Spinal cord (tissue), 10 donors: Measurements from ENCODE around the gene FRMD1. TPM values are rescaled to one million over a fixed set of nuclear protein-coding genes. Genes with fewer than 3 reads are reported as not detected.

ENCODE experiments used
- DNase-seq, 6 donors: peaks; one replicate each; pipeline versions ENCODE4 v3.0.0 to v3.0.0-alpha.2; 2013 to 2015; ENCODE audit warnings: low spot score in 6 of 6, low read depth in 4 of 6
- H3K27ac ChIP-seq: one replicate; pipeline ENCODE4 v1.5.1; 2013; ENCODE audit warnings: low read depth, low read length, control low read depth
- H3K27me3 ChIP-seq: one replicate; pipeline ENCODE4 v1.6.1; 2013; ENCODE audit warnings: low read length; ENCODE audit not compliant: control insufficient read depth, insufficient read depth
- H3K36me3 ChIP-seq: one replicate; pipeline ENCODE4 v1.6.1; 2013; ENCODE audit warnings: low read length; ENCODE audit not compliant: control insufficient read depth, insufficient read depth
- H3K4me1 ChIP-seq: one replicate; pipeline ENCODE4 v1.6.1; 2013; ENCODE audit warnings: low read length; ENCODE audit not compliant: control insufficient read depth, insufficient read depth
- H3K4me3 ChIP-seq: one replicate; pipeline ENCODE4 v1.5.1; 2013; ENCODE audit warnings: low read depth, low read length, control low read depth
- H3K9me3 ChIP-seq: one replicate; pipeline ENCODE4 v1.6.1; 2013; ENCODE audit warnings: low read length; ENCODE audit not compliant: control insufficient read depth, insufficient read depth
- WGBS: methylation state at CpG from one replicate; pipeline ENCODE4 v1.1.5; 2013; ENCODE audit warnings: missing lambda C conversion rate; ENCODE audit not compliant: insufficient coverage; 5-methylcytosine and 5-hydroxymethylcytosine counted together
- polyA plus RNA-seq, 2 donors: library from polyadenylated mRNA; unstranded; fragments of 120-200 nt; gene quantifications; one replicate each; pipeline ENCODE4 v1.2.1, GENCODE V29; 2013; ENCODE audit not compliant: insufficient read length in 2 of 2
- total RNA-seq, 2 donors: library from RNA; depleted of rRNA in 1 of 2; stranded (reverse); fragments of 120-200 nt in 1 of 2; fragments of >200 nt in 1 of 2; gene quantifications; one replicate each; pipeline versions ENCODE4 v1.2.3 to v1.2.4, GENCODE V29; 2013 to 2014
- donor health status: healthy.

The FRMD1 gene
- total and polyA plus RNA-seq, 4 donors = 0.19 to 0.66 (median 0.48) TPM

DNA sequence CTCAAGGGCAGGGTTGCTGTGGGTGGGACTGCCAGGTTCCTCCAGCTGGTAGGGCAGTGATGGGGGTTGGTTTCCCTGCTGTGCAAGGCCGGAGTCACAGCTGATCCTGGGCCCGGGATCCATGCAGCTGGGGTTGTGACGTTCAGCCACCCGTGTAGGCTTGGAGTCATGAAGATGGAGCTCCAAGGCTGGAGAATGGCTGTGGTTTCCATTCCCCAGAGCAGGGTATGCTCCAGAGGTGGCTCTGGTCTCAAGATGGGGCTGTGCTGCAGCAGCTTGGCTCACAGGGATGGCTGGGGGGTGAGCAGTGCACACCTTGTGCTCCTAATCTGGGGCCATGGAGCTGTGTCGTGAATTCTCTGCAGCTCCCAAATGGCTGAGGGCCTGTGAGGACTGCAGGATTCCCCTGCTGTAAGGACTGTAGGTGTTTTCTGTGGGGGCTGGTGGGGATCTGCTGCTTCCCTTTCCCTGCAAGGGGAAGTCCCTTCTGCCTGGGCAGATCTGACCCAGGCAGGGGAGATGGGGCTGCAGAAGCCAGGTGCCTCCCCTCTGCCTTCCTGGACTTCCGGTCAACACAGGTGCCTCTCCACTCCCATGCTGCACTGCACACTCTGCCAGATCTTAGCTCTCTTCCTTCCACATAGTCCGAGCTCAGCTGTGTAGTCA, 65.6 kb downstream of the FRMD1 start:
- WGBS = 85% methylated on average over 6 of the region's 7 CpGs
- Histone ChIP-seq H3K36me3 (no peaks in the 10 kb centered on the region), H3K9me3 (peaks cover 11% of the 10 kb centered on the region), H3K4me1 (peaks cover 9% of the 10 kb centered on the region), H3K4me3 (no peak overlapping the region), H3K27me3 (no peaks in the 10 kb centered on the region), H3K27ac (no peak overlapping the region)
- DNase-seq = no peak

- Histone ChIP-seq H3K36me3 (no peaks in the 10 kb centered on the region), H3K27ac (no peak overlapping the region), H3K4me3 (no peak overlapping the region), H3K4me1 (peaks cover 9% of the 10 kb centered on the region), H3K27me3 (no peaks in the 10 kb centered on the region), H3K9me3 (peaks cover 11% of the 10 kb centered on the region)
- 95% methylated on average over 13 of the region's 13 CpGs for WGBS
- DNase-seq = no peak
Measured at GRCh38 chr6:168012431-168013249, 66.4 kb downstream of the FRMD1 start.

GRCh38 chr6:168011291-168011690, 67.7 kb downstream of the FRMD1 start:
- peaks cover 4% of the 10 kb centered on the region for H3K4me1 ChIP-seq
- no peak for DNase-seq
- no peak overlapping the region for H3K27ac ChIP-seq
- H3K36me3 ChIP-seq = no peaks in the 10 kb centered on the region
- WGBS = no CpG with 5 or more reads among the region's 1 CpG
- no peaks in the 10 kb centered on the region for H3K27me3 ChIP-seq
- H3K4me3 ChIP-seq = no peak overlapping the region
- peaks cover 11% of the 10 kb centered on the region for H3K9me3 ChIP-seq

GRCh38 chr6:168009331-168009730, 69.7 kb downstream of the FRMD1 start:
- Histone ChIP-seq H3K4me3 (no peak overlapping the region), H3K4me1 (no peaks in the 10 kb centered on the region), H3K36me3 (no peaks in the 10 kb centered on the region), H3K9me3 (peaks cover 11% of the 10 kb centered on the region), H3K27ac (no peak overlapping the region), H3K27me3 (no peaks in the 10 kb centered on the region)
- 100% methylated on average over 1 of the region's 3 CpGs for WGBS
- DNase-seq = no peak

DNA sequence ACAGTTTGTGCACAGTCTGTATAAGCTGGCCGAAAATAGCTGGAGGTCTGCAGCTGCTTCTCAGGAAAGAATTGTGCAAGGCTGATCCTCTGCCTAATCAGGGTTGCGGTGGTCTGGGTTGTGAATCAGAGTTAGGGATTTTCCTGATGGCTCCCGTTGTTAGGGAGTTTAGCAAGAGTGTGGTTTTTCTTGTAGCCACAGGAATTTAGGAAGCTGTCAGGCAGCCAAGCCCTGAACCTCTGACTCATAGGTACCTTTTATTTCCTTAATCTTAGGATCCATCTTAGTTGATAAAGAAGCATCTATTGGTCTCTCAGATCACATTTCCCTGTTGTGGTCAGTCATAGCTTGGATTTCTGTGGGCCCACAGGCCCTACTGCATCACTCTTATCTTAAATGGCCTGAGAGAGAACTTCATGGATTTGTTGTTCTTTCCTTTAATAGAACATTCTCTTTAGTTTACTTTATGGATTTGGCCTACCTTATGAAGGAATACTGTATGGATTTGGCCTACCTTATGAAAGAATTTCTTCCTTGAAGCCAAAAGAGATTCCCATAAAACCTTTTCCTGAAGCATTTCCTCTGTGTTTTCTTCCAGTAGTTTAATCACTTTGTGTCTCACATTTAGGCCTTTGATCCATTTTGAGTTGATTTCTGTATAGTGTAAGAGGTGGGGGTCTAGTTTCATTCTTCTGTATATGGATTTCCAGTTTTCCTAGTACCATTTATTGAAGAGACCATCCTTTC, 71.2 kb downstream of the FRMD1 start:
- no peaks in the 10 kb centered on the region for H3K36me3 ChIP-seq
- peaks cover 11% of the 10 kb centered on the region for H3K9me3 ChIP-seq
- no peak overlapping the region for H3K4me3 ChIP-seq
- DNase-seq = no peak
- H3K4me1 ChIP-seq = no peaks in the 10 kb centered on the region
- no peak overlapping the region for H3K27ac ChIP-seq
- 93% methylated on average over 2 of the region's 3 CpGs for WGBS
- no peaks in the 10 kb centered on the region for H3K27me3 ChIP-seq

- Histone ChIP-seq H3K9me3 (no peaks in the 10 kb centered on the region), H3K27ac (no peak overlapping the region), H3K4me3 (no peak overlapping the region), H3K27me3 (no peaks in the 10 kb centered on the region), H3K4me1 (no peaks in the 10 kb centered on the region), H3K36me3 (no peaks in the 10 kb centered on the region)
- WGBS = 96% methylated on average over 2 of the region's 6 CpGs
- DNase-seq = no peak
Measured at GRCh38 chr6:168005796-168006195, 73.2 kb downstream of the FRMD1 start.

DNA sequence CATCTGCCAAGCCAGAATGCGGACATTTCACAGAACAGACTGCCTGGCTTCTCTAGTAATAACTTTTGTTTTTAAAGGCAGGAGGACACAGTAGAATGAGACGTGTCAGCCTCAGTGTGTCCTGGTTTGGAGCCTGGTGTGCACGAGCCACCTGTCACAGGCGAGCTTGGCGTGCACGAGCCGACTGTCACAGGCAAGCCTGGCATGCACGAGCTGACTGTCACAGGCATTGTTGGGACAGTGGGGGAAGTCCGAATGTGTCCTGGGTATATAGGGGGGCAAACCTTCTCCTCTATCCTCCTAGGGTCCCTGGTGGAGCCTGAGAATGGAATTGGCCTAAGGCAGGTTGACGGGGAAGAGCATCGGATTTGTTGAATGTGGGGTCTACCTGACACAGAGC, 74.1 kb downstream of the FRMD1 start:
- no peak for DNase-seq
- 99% methylated on average over 9 of the region's 11 CpGs for WGBS

DNA sequence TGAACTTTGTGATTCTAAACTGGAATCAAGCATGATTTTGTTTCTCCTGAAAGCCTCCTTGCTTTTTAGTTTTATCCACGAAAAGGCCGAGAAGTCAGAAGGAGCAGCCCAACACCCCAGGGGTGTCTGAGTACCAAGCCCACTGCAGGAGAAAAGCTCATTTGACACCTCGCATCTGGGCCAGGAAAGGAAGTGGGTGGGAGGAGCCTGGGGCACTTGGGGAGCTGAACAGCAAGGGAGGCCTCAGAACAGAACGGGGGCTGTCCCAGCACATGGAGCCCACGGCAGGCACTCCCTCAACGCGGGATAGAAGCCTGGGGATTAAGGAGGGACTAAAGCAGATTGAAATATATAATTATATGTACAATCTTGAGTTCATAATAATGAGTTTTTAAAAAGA, 75.0 kb downstream of the FRMD1 start:
- no peaks in the 10 kb centered on the region for H3K27me3 ChIP-seq
- no peak overlapping the region for H3K27ac ChIP-seq
- no peaks in the 10 kb centered on the region for H3K9me3 ChIP-seq
- H3K4me1 ChIP-seq = no peaks in the 10 kb centered on the region
- no peaks in the 10 kb centered on the region for H3K36me3 ChIP-seq
- WGBS = 75% methylated on average over 2 of the region's 7 CpGs
- DNase-seq = no peak
- H3K4me3 ChIP-seq = no peak overlapping the region

More for the DNA sequence above, 74.1 kb downstream of the FRMD1 start:
- no peaks in the 10 kb centered on the region for H3K36me3 ChIP-seq
- H3K27ac ChIP-seq = no peak overlapping the region
- H3K27me3 ChIP-seq = no peaks in the 10 kb centered on the region
- no peak overlapping the region for H3K4me3 ChIP-seq
- no peaks in the 10 kb centered on the region for H3K4me1 ChIP-seq
- H3K9me3 ChIP-seq = no peaks in the 10 kb centered on the region
